Keratinocyte (primary cell): ENCODE data around the gene FAM20C. TPM values are rescaled to one million over a fixed set of nuclear protein-coding genes. Genes with fewer than 3 reads are reported as not detected.

Experiments
- DNase-seq: peaks from one replicate; pipeline ENCODE4 v3.0.0-alpha.2; 2011; ENCODE audit warnings: low read depth, missing footprints, low spot score
- FAIRE-seq: peaks from 2 replicates; lab custom pipeline; 2011; peaks lifted over from hg19 to GRCh38; lab: Jason Lieb, UNC
- H2AFZ ChIP-seq: 2 replicates; pipeline ENCODE4 v1.6.0; 2012; ENCODE audit warnings: low read length, control low read depth, inconsistent platforms; ENCODE audit not compliant: control insufficient read depth
- H3K27ac ChIP-seq: 2 replicates; pipeline ENCODE4 v1.5.1; 2011; ENCODE audit warnings: low read length; ENCODE audit not compliant: control insufficient read depth, insufficient read depth
- H3K27me3 ChIP-seq: 3 replicates; pipeline ENCODE4 v1.6.0; 2011; ENCODE audit warnings: low read length; ENCODE audit not compliant: control insufficient read depth, insufficient read depth; ENCODE audit errors: extremely low read depth
- H3K36me3 ChIP-seq, 2 experiments: 2 replicates in 1 of 2; 3 replicates in 1 of 2; pipeline ENCODE4 v1.5.1; 2011; ENCODE audit warnings: low read length in 2 of 2, mild to moderate bottlenecking in 1 of 2; ENCODE audit not compliant: control insufficient read depth in 2 of 2, insufficient read depth in 2 of 2; ENCODE audit errors: extremely low read depth in 1 of 2
- H3K4me1 ChIP-seq: 3 replicates; pipeline ENCODE4 v1.5.1; 2011; ENCODE audit warnings: low read length; ENCODE audit not compliant: control insufficient read depth, insufficient read depth; ENCODE audit errors: extremely low read depth
- H3K4me2 ChIP-seq: 3 replicates; pipeline ENCODE4 v1.6.0; 2011; ENCODE audit warnings: low read depth, low read length; ENCODE audit not compliant: control insufficient read depth, insufficient read depth; ENCODE audit errors: extremely low read depth
- H3K4me3 ChIP-seq, 3 experiments: fragments of 200-600 bp in 1 of 3; sonication (generic) in 1 of 3; 2 replicates in 2 of 3; 3 replicates in 1 of 3; pipeline ENCODE4 v1.5.1; 2011 to 2016; ENCODE audit warnings: low read length in 3 of 3, mild to moderate bottlenecking in 3 of 3, control low read depth in 2 of 3, inconsistent platforms in 1 of 3, low read depth in 1 of 3, mixed read lengths in 1 of 3, mixed run types in 1 of 3, moderate library complexity in 1 of 3; ENCODE audit not compliant: control insufficient read depth in 2 of 3, insufficient read depth in 2 of 3; ENCODE audit errors: extremely low read depth in 1 of 3
- H3K79me2 ChIP-seq: 2 replicates; pipeline ENCODE4 v1.6.0; 2012; ENCODE audit warnings: low read length; ENCODE audit not compliant: control insufficient read depth, insufficient read depth
- H3K9ac ChIP-seq: 3 replicates; pipeline ENCODE4 v1.6.0; 2011; ENCODE audit warnings: low read length; ENCODE audit not compliant: control insufficient read depth, insufficient read depth; ENCODE audit errors: extremely low read depth
- H3K9me1 ChIP-seq: 3 replicates; pipeline ENCODE4 v1.6.0; 2011; ENCODE audit warnings: low read length; ENCODE audit not compliant: control insufficient read depth, insufficient read depth; ENCODE audit errors: extremely low read depth
- H3K9me3 ChIP-seq: 2 replicates; pipeline ENCODE4 v1.5.1; 2012; ENCODE audit warnings: low read depth, low read length; ENCODE audit not compliant: control insufficient read depth
- H4K20me1 ChIP-seq: 3 replicates; pipeline ENCODE4 v1.6.0; 2011; ENCODE audit warnings: low read length; ENCODE audit not compliant: control insufficient read depth, insufficient read depth; ENCODE audit errors: extremely low read depth
- CTCF ChIP-seq, 3 experiments: IDR thresholded peaks in 1 of 3; conservative IDR thresholded peaks in 1 of 3; optimal IDR thresholded peaks in 1 of 3; 2 replicates in 2 of 3; 3 replicates in 1 of 3; pipeline versions ENCODE3 to v1.5.1; 2011; ENCODE audit warnings: low read length in 3 of 3, mild to moderate bottlenecking in 3 of 3, moderate library complexity in 2 of 3, control low read depth in 1 of 3, inconsistent platforms in 1 of 3; ENCODE audit not compliant: insufficient read depth in 2 of 3; ENCODE audit errors: extremely low read depth in 1 of 3
- EZH2 ChIP-seq: IDR thresholded peaks from one replicate; pipeline ENCODE4 v1.6.1; 2012; ENCODE audit warnings: inconsistent platforms, mild to moderate bottlenecking, low read length, moderate library complexity
- dilution Hi-C: fragments of 300-500 bp; cut with MboI; formaldehyde crosslinking; loops from one replicate; pipeline ENCODE4 v1.7.0; 2020; ENCODE audit warnings: low sequenced_read_pairs; ENCODE audit not compliant: extremely low pct_ligation_motif_present
- polyA plus RNA-seq, 5 experiments: library from polyadenylated mRNA; depleted of rRNA in 3 of 5; stranded (reverse) in 3 of 5; stranded (forward) in 1 of 5; unstranded in 1 of 5; fragments of >200 nt; gene quantifications; 1 replicate in 1 of 5; 2 replicates in 3 of 5; 3 replicates in 1 of 5; pipeline versions ENCODE4 v1.2.1 to v1.2.3, GENCODE V29; 2011 to 2012; ENCODE audit warnings: missing spikeins in 2 of 5, low read depth in 1 of 5, low replicate concordance in 1 of 5

FAM20C gene
- polyA plus RNA-seq, 1 donor (not counting 4 experiments of a cell fraction or from before 2014, with no cell fraction given), result 3.8 TPM

- Histone ChIP-seq H3K4me2 (no peak overlapping the region), H4K20me1 (no peaks in the 10 kb centered on the region), H3K9me3 (no peaks in the 10 kb centered on the region), H3K27ac (no peak overlapping the region), H3K36me3 (no peaks in the 10 kb centered on the region), H2AFZ (no peak overlapping the region), H3K4me3 (no peak overlapping the region), H3K79me2 (no peaks in the 10 kb centered on the region), H3K9me1 (no peaks in the 10 kb centered on the region), H3K4me1 (peaks cover 14% of the 10 kb centered on the region), H3K27me3 (no peaks in the 10 kb centered on the region), H3K9ac (no peak overlapping the region)
- TF ChIP-seq EZH2, result no peak
- TF ChIP-seq CTCF (optimal IDR thresholded peaks at IDR 0.05 in 1 of 3, IDR thresholded peaks at IDR 0.05 in 1 of 3, conservative IDR thresholded peaks at IDR 0.05 in 1 of 3; ENCODE audit: extremely low read depth in 1 of 3, insufficient read depth in 2 of 3, low read length in 3 of 3), result no peak
- DNase-seq (no peak), FAIRE-seq (no peak)
- dilution Hi-C loops, result no loop called here
Observed at GRCh38 chr7:229184-229964, 37.0 kb downstream of the FAM20C start.

GRCh38 chr7:230274-230673, 37.9 kb downstream of the FAM20C start:
- dilution Hi-C loops, result no loop called here
- Histone ChIP-seq H2AFZ (no peak overlapping the region), H3K36me3 (no peaks in the 10 kb centered on the region), H3K4me1 (peaks cover 23% of the 10 kb centered on the region), H4K20me1 (no peaks in the 10 kb centered on the region), H3K4me2 (no peak overlapping the region), H3K9me3 (no peaks in the 10 kb centered on the region), H3K79me2 (no peaks in the 10 kb centered on the region), H3K4me3 (no peak overlapping the region), H3K9me1 (no peaks in the 10 kb centered on the region), H3K27me3 (no peaks in the 10 kb centered on the region), H3K9ac (no peak overlapping the region), H3K27ac (no peak overlapping the region)
- TF ChIP-seq CTCF (optimal IDR thresholded peaks at IDR 0.05 in 1 of 3, IDR thresholded peaks at IDR 0.05 in 1 of 3, conservative IDR thresholded peaks at IDR 0.05 in 1 of 3; ENCODE audit: extremely low read depth in 1 of 3, insufficient read depth in 2 of 3, low read length in 3 of 3) (no peak), EZH2 (no peak)
- DNase-seq (no peak), FAIRE-seq (no peak)
